Fibroblast of upper back skin (primary cell): ENCODE results near the gene WDR53.
"Not testable (repeated sequence)": the region's sequence is repeated elsewhere in the genome, so short reads cannot be mapped to it uniquely, and the experiment has no call there.

Source experiments
- DNase-seq: peaks from one replicate; pipeline ENCODE4 v3.0.0-alpha.2; 2013

The WDR53 gene

DNA sequence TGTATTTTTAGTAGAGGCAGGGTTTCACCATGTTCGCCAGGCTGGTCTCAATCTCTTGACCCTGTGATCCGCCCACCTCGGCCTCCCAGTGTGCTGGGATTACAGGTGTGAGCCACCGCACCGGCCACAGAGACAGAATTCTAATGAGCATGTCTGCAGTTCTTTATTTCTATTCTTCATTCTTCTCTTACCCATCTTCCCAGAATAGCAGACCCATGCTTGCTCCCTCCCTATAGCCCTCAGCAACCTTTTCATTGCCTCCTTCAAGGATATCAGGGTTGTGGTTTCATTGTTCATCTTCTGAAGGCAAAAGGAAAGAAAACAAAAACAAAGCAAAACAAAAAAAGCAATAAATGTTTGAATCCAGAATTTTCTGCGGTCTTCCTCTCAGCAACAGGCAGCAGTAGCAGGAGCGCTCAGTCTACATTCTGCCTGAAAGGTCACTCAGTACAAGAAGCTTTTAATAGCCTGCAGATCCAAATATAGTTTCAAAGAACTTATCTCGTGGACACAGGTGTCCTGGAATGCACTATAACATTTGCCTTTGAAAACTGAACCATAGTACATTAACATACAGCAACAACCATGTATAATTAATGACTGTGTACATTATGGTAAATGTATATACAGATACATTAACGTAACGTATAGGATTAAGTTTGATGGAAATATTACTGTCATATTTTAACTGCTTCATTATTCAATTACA lies 53.3 kb downstream of the WDR53 start, which contains the start of gene SMCO1:
Gene SMCO1 (minus strand): TSS at position 434 of the 709 bp plus-strand sequence. CDS start 137 bp downstream, at position 297.
- no peak for DNase-seq

DNA sequence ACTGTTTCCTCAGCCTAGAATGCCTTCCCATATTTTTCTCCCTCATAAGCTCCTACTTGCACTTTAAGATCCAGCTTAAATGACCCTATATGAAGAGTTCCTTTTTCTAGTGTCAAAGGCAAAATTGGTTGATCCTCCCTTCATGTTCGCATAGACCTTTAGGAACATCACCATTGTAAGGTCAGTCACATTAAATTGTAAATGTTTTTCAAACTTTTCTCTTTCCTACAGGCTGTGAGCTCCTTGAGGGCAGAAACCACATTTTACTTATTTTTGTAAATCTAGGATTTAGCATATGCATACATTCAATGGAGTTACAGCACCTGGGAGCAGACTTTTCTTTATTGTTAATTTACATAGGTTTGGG lies 54.0 kb downstream of the WDR53 start:
- no peak for DNase-seq

DNA sequence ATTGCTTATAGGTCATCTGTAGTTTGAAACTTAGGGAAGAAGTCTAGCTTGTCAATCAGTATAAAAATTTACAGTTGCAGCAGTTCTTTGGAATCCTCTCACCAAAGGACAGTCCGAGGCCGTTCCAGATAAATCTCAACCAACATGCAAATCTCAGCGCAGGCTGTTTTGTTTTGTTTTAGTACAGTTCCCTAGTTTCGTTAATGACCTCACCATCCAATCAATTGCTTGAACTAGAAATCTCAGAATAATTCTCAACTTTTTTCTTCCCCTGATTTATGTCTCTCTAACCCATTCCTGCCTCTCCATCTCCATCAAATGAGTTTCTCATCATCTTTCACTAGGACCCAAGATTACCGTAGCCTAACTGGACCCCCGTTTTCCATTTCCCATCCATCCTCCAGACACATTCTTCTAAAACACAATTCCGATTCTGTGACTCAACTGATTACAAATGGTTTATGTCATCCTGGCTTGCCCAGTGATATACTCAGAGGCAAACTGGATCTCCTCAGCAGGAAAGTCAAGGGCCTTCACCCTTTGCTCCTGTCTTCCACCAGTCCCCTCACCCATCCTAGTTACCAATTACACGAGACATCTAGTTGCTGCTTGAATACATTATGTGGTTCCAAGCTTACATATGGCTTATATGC lies 54.5 kb downstream of the WDR53 start:
- DNase-seq = peak; percentile 22

DNA sequence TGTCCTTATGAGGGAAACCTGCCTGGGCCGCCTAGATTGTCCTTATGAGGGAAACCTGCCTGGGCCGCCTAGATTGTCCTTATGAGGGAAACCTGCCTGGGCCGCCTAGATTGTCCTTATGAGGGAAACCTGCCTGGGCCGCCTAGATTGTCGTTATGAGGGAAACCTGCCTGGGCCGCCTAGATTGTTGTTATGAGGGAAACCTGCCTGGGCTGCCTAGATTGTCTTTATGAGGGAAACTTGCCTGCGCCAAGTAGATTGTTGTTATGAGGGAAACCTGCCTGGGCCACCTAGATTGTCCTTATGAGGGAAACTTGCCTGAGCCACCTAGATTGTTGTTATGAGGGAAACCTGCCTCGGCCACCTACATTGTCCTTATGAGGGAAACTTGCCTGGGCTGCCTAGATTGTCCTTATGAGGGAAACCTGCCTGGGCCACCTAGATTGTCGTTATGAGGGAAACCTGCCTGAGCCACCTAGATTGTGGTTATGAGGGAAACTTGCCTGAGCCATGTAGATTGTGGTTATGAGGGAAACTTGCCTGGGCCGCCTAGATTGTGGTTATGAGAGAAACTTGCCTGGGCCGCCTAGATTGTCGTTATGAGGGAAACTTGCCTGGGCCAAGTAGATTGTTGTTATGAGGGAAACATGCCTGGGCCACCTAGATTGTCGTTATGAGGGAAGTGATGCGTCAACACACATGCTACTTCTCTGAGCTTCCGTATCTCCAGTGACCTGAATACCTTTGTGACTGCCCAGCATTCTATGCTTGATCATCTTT lies 56.5 kb downstream of the WDR53 start:
- DNase-seq = not testable (repeated sequence)

DNA sequence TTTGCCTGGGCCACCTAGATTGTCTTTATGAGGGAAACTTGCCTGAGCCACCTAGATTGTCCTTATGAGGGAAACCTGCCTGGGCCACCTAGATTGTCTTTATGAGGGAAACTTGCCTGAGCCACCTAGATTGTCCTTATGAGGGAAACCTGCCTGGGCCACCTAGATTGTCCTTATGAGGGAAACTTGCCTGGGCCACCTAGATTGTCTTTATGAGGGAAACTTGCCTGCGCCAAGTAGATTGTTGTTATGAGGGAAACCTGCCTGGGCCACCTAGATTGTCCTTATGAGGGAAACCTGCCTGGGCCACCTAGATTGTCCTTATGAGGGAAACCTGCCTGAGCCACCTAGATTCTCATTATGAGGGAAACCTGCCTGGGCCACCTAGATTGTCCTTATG lies 57.2 kb downstream of the WDR53 start:
- not testable (repeated sequence) for DNase-seq

DNA sequence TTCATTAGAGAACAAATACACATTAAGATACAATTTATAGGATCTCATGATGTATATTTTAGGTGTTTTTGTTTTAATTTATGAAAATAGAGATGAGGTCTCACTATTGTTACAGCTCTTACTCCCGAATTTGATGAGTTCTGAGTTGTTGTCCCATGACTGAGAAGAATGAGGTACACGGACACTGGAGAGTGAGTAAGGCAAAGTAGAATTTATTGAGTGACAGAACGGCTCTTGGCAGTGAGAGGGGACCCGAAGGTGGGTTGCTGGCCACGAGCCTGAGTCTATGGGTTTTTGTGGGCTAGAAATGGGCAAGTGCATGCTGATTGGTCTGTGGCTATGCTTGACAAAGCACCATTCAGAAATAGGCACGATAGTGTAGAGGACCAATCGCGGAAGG lies 61.7 kb downstream of the WDR53 start:
- no peak for DNase-seq

DNA sequence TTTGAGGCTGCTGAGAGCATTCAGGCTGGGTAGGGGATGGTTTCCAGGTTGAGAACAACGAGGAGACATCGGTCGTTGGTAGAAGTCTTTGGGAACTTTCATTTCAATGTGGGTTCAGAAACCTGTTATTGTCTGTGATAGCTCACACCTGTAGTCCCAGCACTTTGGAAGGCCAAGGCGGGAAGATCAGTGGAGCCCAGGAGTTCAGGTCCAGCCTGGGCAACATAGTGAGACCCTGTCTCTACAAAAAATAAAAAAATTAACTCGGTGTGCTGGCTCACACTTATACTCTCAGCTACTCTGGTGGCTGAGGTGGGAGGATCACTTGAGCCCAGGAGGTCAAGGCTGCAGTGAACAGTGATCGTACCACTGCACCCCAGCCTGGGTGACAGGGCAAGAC lies 63.8 kb downstream of the WDR53 start:
- no peak for DNase-seq
